HG03045 (cell line): Measurements from ENCODE around the gene SDR42E1.

Source experiments
- ATAC-seq: cut with Tn5 transposase; IDR thresholded peaks from one replicate; pipeline ENCODE4 v1.9.1; 2021; ENCODE audit warnings: mild to moderate bottlenecking, moderate library complexity; ENCODE audit not compliant: unreplicated experiment

The SDR42E1 gene, protein sequence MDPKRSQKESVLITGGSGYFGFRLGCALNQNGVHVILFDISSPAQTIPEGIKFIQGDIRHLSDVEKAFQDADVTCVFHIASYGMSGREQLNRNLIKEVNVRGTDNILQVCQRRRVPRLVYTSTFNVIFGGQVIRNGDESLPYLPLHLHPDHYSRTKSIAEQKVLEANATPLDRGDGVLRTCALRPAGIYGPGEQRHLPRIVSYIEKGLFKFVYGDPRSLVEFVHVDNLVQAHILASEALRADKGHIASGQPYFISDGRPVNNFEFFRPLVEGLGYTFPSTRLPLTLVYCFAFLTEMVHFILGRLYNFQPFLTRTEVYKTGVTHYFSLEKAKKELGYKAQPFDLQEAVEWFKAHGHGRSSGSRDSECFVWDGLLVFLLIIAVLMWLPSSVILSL

DNA sequence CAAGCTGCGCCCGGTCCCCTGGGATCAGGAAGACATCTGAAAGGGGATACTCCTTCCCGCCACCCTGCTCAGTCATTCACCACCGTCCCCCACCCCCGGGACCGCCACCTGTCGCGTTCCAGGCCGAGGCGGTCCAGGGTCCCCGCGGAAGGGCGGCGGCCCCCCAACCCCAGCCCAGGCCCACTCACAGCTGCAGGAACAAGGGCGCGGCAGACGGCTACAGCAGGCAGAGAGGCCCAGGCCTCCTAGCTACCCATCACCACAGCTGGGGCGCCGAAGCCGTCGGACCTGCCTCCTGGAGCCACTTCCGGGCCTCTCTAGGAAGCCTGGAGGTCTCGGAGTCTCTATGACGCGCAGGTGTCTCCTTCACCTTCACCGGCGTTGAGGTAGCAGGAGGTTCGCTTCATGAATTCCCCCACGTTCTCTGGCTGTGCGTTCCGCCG is at the start of gene SDR42E1:
TSS of gene SDR42E1 (minus strand) at position 272 of the 443 bp plus-strand sequence. CDS start 10,612 bp downstream, outside the sequence.
- ATAC-seq: peak; percentile 87

DNA sequence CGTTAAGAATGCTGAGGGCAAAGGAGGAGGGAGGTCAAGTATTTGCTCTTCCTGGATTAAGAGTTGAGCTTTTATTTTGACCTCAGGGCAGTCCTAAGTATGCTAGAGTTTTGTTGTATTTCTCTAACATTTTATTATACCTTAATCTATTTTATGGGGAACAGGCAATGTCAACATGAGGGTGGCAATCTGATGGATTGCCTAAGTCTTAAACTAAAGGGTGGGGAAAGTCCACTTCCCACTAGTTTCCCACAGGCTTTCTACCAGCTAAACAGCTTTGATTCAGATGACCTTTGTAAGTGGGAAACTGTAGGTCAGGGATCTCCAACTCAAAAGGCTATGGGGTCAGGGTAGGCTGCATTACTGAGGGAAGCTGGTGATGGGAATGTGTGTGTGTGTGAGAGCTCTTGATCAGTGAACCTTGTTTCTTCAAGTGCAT is 48.7 kb upstream of the SDR42E1 start:
- no peak for ATAC-seq

DNA sequence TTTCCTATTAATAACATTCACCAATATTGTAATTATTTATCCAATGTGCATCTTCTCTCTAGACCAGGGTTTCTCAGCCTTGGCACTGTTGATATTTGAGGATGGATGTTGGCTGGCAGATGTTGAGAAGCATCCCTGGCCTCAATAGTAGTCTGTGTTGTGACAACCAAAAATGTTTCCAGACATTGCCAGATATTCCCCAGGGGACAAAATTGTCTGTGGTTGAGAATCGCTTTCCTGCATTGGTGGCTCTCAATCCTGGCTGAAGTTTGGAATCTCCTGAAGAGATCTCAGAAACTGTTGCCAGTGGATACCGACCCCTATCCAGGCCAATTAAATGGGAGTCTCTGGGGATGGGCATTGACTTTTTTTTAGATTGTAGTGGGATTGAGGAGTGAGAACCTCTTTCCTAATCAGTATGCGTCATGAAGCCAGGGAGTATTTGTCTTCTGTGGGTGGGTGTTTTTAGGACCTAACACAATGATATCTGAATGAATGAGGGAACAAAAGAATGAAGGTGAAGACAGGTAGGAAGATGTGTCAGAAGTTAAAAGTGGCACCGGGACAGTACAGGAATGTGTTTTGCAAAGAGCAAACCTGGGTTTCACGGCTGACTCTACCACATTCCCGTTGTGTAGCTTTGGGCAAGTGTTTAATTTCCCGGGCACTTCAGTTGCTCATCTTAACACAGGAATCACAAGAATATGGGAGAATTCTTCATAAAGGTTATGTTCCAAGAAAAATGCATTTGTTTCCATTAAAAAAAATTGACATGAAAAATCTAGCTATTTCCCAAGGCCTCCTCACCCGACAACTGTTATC is 48.1 kb upstream of the SDR42E1 start:
- no peak for ATAC-seq

DNA sequence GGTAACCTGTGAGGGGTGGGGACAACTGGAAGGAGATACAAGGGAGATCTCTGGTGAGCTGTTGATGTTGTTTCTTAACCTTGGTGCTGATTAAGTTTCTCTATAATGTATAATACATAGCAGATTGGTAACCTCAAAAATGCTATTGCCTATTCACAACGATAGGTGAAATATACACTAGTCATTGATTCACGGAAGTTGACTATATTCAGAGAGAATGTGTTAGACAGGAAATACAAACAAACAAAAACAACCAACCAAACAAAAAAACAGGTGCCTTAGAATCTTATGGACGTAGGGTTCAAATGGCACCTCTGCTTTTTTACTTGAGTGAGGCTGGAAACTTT is 45.3 kb upstream of the SDR42E1 start:
- ATAC-seq: no peak

DNA sequence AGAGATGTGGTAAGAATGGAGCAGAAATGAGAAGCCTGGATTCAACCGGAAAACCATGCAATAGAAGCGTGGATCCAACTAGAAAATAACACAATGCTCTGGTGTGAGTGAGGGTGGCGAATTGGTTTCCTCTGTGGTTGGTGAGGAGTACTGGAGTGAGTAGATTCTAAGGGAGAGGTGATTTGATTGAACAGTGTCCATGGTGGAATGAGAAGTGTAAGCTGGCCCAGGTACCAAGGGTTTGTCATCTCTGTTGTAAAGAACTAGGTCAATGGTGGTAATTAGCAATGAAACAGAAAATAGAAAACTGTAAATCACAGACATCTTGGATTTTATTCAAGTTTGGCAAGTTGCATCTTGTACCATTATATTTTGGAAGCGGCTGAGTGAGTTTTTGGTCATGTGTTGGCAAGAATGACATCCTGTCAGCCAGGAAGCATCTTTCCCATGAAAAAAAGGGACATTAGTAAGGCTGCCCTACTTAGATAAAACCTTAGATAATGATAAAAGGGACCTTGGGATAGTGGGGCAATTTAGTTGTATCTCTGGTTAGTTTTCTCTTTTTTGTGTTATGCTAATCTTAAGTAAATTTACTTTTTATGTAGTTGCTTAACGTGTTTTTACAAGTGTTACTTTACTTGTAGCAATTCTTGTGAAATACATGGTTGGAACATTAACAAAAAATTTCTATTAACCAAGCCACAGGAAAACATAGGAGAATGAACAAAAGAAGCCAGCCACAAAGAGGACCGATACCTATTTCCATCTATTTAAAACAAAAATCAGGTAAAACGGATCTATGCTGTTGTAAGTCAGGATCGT is 44.7 kb upstream of the SDR42E1 start:
- ATAC-seq: no peak

DNA sequence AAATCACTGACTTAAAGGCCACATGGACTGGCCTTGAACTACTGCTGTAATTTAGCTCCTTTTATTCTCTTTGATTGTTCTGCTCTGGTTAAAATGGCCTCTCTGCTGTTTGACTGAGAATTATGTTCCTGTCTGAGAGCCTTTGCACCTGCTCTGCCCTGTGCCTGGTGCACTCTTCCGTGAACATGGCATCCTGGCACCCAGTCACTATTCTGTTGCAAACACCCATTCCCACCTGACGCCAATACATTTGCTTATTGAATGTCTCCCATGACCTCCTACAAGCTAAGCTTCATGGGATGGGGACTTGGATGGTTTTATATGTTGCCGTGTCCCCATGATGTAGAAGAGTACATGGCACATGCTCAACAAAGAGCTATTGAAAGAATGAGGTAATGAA is 43.8 kb upstream of the SDR42E1 start:
- ATAC-seq: no peak

DNA sequence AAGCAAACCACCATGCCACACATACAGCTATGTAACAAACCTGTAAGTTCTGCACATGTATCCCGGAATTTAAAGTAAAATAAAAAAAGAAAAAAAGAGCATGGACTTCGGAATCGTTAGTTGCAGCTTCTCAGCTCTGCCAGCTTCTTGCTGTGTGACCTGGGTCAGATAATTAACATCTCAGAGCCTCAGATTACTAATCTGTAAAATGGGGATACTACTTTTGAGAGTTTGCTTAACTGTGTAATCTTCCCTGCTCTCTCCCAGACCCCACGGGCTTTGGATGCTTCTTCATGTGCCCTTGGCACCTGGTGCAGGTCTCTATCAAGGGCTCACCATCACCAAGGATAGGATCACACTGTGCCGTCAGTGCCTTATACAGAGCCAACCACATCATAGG is 40.4 kb upstream of the SDR42E1 start:
- ATAC-seq: no peak

DNA sequence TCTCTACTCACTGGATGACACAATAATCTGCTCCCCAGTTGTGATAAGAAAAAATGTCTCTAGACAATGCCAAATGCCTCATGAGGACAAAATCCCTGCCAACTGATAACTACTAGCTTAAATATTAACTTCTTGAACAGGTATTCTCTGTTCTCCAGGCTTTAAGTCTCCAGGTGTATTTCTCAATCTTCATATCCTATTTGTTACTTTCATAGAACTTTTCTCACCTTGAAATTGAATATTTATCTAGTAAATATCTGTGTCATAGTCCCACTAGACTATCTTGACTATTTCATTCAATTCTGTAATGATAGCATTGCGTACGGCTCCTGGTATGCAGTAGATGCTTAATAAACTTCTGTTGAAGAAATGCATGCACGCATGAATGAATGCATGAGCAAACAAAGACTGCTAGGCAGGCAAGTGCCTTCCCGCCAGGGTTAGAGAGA is 39.7 kb upstream of the SDR42E1 start:
- no peak for ATAC-seq

DNA sequence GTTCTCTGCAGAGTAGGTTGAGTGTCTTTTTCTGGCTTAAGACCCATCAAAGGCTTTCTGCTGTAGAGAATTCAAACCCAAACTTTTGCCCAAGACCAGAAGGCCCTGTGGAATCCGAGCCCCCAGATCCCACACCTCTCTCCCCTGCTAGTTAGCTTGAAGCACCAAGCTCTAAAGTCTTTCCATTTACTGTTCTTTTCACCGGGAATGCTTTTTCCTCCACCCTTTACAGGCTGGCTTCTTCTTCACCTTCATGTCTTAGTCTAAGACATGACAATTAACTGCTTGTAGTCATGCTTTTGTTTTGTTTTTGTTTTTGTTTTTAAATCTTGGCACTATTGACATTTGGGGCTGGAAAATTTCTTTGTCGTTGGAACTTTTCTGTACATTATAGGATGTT is 39.2 kb upstream of the SDR42E1 start:
- no peak for ATAC-seq

DNA sequence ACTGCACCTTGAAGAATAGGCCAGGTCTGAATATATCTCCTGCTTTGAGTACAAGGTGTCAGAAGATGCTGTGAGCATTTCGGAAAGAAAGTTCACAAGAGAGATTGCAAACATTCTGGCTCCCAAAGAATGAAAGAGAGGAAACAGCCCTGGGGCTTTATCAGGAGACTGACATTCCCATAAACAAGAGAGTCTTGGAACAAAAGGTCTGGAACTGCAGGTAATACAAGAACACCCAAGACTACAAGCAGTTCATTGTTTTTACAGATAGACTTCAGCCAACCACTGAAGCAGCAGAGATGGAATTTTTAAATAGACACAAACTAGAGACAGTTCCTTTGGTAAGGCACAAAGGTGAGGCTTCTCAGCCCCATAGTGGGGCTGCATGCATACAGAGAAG is 38.2 kb upstream of the SDR42E1 start:
- no peak for ATAC-seq

DNA sequence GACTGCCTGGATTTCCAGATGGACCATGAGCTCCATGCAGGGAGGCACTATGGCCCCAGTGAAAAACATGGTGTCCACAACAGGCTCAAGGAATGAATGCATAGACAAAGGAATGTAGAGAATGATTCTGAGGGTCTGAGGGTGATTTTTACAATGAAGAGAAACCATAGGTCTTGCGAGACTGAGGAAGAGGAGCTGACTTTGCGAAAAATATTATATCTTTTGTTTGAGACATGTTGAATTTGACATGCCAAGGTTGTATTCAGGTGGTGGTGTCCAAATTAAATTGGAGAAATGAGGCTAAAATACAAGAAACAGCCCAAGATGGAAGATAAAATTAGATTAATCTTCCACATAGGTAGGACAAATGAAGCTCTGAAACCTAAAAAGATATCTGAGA is 36.5 kb upstream of the SDR42E1 start:
- no peak for ATAC-seq

DNA sequence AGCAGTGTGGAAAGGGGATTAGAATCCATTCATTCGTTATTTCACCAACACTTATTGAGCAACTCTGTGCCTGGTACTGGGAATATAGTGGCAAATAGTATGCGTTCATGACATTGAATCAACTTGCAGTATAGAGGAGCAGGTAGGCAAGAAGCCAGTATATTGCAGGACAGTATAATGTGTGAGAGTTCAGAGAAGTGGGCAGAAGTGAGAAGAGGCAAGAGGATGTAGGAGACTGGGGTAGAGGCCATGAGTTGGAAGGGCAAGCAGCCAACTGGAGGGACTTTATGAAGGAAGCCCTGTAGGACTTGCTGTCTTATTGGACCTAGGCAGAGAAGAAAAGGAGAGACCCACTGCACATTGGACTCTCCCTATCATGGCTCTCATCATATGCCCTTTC is 36.1 kb upstream of the SDR42E1 start:
- no peak for ATAC-seq

DNA sequence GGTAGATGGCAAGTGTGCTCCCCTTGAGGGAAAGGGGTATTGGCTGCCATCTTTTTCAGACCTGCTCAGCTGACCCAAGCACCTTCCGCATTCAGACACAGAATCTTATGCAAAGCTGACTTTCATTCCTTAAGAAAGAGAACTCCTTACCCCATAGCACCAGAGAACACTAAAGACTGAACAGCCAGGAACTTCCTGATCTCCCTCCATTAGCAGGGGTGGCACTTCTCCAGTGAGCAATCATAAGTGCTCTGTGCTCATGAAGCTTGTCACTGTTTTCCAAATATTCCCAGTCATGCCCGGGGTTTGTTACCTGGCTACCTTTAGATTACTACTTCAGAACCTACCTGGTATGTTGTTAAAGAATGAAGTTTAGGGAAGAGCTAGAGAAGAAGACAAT is 35.7 kb upstream of the SDR42E1 start:
- no peak for ATAC-seq

DNA sequence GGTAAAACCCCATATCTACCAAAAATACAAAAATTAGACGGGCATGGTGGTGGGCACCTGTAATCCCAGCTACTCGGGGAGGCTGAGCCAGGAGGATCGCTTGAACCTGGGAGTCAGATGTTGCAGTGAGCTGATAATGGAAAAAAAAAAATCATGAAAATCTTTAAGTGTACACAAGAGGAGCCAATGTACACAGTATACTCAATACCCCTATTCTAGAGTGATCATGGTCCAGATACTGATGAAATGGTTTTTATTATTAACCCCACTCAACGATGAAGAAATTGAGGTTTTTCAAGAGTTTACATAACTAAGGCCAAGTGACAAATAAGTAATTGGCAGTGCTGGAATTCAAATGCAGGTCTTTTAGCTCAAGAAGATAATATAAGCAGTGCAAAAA is 35.3 kb upstream of the SDR42E1 start:
- ATAC-seq: no peak

DNA sequence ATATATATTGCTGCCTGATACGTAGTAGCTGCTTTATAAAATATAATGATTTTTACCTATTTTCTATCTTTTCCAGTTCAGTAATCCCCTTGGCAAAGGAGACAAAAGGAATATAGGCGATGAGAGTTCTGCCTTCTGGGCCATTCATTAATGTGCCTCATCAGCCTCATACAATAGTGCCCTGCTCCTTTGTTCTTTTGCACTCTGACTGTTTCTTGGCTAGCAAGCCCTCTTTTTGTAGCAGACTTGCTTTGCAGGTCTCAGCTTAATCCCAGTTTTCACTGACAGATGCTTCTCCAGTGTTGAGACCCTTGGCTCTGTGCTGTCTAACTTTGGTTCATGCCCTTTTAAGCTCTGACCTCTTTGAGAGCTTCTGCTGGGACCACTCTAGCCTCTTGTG is 34.2 kb upstream of the SDR42E1 start:
- no peak for ATAC-seq

DNA sequence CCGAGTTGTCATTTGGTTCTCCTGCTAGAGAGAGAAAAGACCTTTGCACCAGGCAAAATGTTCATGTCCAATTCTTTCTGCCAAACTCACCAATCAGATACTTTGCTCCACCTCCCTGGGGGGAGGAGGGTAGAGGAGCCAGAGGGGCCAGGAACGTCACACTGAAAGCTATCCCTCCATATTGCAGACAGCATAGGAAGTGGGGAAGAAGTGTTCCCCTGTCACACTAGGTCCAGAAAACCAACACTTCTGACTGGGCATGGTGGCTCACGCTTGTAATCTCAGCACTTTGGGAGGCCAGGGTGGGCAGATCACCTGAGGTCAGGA is 33.3 kb upstream of the SDR42E1 start:
- ATAC-seq: no peak

DNA sequence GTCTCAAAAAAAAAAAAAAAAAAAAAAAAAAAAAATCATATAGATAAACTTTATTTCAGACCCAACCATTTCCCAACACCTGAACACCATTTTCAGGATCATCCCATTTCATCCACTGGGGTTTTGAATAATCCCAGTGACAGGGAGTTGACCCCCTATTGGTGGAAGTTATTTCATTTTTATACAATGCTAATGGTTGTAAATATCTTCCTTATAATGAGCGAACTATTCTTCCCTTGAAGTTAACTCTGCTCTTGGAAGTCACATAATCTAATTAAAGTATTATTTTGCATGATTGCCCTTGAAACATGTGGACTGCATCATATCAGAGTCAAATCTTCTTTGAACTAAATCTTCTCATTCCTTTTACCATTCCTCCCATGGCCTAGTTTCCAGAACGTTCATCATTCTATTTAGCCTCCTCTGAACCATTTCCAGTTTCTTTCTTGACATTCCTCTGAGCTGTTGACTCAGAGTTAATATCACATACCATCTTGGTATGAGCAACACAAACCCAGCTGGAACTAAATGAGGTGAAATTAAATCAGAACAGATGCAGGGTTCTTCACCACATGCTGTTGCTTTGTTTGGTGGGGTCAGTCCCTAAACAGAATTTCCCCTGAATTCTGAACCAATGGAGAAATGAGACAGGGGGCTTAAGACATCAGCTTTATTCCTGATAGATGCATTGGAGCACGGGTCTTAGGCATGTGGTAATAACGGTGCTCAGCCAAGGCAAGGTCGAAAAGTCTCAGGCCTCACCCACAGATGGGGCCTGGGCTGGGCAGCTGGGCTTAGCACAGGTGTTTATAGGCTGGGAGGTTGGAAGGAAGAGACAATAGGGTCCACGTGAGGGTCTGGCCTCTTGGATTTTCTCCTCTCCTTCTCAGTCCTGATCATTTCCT is 32.7 kb upstream of the SDR42E1 start:
- no peak for ATAC-seq

DNA sequence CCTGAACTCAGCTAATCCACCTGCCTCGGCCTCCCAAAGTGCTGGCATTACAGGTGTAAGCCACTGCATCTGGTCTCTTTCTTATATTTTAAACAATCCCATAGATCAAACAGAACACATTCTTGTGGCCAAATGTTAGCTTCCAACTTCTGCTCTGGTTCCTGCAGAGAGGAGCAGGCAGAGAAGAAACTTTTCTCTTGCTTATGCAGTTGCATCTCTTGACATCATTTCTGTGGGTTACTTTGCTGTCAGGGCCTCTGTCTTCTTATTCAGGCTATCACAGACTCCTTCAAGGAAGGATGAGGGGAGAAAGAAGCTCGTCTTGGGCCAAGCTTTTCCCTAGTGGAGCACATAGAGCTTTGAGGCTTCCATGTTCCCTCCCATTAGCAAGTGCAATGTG is 31.6 kb upstream of the SDR42E1 start:
- no peak for ATAC-seq

DNA sequence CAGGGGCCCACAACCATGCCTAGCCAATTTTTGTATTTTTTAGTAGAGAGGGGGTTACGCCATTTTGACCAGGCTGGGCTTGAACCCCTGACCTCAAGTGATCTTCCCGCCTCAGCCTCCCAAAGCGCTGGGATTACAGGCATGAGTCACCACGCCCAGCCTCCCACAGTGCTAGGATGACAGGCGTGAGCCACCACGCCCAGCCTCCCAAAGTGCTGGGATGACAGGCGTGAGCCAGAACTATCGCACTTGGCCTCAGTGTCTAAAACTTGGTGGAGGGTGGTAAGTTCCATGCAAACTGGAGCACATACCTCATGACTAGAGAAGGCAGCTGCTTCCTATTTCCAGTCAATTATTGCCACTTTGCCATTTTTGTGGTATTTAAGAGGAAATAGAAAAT is 30.9 kb upstream of the SDR42E1 start:
- no peak for ATAC-seq

DNA sequence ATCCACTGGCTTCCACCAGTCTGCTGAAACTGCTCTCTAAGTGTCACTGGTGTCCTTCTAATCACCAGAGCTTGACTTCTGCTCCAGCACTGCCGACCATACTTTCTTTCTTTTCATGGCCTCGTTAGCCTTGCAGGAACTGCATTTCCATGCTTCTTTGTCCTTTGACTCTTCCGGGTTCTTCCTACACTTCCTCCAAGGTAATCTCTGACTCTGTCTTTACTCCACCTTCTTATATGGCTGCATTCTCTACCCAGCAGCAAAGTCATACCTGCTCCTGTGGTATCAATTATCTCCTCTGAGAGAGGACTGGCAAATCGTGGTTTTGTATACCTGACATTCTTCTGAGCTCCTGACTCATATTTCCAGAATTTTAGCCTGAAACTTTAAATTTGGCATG is 30.3 kb upstream of the SDR42E1 start:
- no peak for ATAC-seq
